ENCODE data around the gene DIS3L2. TPM values are rescaled to one million over a fixed set of nuclear protein-coding genes. Genes with fewer than 3 reads are reported as not detected.

Gene DIS3L2
- total and polyA plus RNA-seq, 12 donors: 20.0 to 54.7 (median 30.5) TPM

DNA sequence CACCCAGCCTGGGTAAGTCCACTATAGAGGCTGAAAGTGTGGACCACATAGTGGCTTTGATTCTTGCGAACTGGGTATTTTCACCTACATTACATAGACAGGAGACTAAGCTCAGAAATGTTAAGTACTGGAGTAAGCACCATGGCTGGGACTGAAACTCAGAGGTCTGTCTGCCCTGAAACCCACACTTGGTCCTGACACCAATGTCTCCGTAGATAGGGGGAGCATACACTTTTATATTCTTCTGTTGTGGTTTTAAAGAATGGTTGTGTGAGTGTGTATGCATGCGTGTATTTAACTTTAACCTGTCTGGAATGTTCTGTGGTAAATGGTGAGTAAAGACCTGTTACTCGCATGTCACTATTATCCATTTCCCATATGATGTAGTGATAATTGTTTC lies 25.0 kb upstream of the DIS3L2 start:
- no peaks in the 10 kb centered on the region for H3K4me1 ChIP-seq (replicated peaks in 1 of 2)
- intact Hi-C loops (cut with DNase I): no loop called here
- no peaks in the 10 kb centered on the region for H3K27me3 ChIP-seq
- no peaks in the 10 kb centered on the region for H3K36me3 ChIP-seq (replicated peaks in 1 of 2)
- H3K4me3 ChIP-seq: no peak overlapping the region
- TF ChIP-seq, protein P1, sequence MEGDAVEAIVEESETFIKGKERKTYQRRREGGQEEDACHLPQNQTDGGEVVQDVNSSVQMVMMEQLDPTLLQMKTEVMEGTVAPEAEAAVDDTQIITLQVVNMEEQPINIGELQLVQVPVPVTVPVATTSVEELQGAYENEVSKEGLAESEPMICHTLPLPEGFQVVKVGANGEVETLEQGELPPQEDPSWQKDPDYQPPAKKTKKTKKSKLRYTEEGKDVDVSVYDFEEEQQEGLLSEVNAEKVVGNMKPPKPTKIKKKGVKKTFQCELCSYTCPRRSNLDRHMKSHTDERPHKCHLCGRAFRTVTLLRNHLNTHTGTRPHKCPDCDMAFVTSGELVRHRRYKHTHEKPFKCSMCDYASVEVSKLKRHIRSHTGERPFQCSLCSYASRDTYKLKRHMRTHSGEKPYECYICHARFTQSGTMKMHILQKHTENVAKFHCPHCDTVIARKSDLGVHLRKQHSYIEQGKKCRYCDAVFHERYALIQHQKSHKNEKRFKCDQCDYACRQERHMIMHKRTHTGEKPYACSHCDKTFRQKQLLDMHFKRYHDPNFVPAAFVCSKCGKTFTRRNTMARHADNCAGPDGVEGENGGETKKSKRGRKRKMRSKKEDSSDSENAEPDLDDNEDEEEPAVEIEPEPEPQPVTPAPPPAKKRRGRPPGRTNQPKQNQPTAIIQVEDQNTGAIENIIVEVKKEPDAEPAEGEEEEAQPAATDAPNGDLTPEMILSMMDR (IDR thresholded peaks at IDR 0.05): no peak
- TF ChIP-seq POLR2A (IDR thresholded peaks at IDR 0.05): no peak
- no peak for DNase-seq
- H3K9me3 ChIP-seq (replicated peaks in 1 of 3): no peaks in the 10 kb centered on the region
- 78 to 92% (median 87%) methylated on average over 4 of the region's 4 CpGs for WGBS, 4 donors
- H3K27ac ChIP-seq: no peak overlapping the region

DNA sequence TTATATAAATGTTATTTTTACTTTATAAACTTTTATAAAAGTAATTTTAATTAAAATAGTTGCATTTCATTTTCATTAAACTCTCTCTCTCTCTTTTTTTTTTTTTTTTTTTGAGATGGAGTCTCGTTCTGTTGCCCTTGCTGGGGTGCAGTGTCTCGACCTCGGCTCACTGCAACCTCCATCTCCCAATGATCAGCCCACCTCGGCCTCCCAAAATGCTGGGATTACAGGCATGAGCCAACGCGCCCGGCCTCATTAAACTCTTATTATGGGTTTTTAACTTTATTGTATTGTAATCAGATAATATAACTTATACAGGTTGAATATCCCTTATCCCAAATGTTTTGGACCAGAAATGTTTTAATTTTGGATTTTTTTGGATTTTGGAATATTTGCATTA lies 24.5 kb upstream of the DIS3L2 start:
- Histone ChIP-seq H3K9me3 (replicated peaks in 1 of 3) (no peaks in the 10 kb centered on the region), H3K27ac (no peak overlapping the region), H3K4me3 (no peak overlapping the region), H3K36me3 (replicated peaks in 1 of 2) (no peaks in the 10 kb centered on the region), H3K4me1 (replicated peaks in 1 of 2) (no peaks in the 10 kb centered on the region), H3K27me3 (no peaks in the 10 kb centered on the region)
- no peak for TF ChIP-seq POLR2A (IDR thresholded peaks at IDR 0.05)
- TF ChIP-seq, protein P1 (IDR thresholded peaks at IDR 0.05): no peak
- intact Hi-C loops (cut with DNase I): no loop called here
- WGBS, 4 donors: 88 to 95% (median 92%) methylated on average over 7 of the region's 7 CpGs
- DNase-seq: no peak

DNA sequence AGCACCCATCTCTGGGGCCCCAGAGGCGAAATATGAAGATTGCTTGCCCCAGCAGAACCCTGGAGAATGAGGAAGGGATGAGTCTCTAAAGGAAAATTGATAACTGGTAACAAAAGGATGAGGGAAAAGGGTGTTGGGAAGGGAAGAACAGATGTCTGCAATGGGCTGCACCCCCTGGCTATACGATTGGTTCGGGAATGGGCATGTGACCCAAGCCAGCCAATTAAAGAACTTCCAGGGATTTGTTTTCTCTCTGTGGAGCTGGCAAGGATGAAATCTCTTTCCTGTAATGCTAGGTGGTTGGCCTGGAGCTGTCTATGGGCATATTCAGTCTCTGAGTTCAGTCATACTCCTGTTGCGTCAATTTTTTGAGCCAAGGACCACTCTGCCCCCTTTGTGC lies 22.5 kb upstream of the DIS3L2 start:
- TF ChIP-seq, protein P1 (IDR thresholded peaks at IDR 0.05): no peak
- TF ChIP-seq POLR2A (IDR thresholded peaks at IDR 0.05): no peak
- Histone ChIP-seq H3K4me3 (no peak overlapping the region), H3K27ac (no peak overlapping the region), H3K27me3 (no peaks in the 10 kb centered on the region), H3K36me3 (replicated peaks in 1 of 2) (no peaks in the 10 kb centered on the region), H3K9me3 (replicated peaks in 1 of 3) (no peaks in the 10 kb centered on the region), H3K4me1 (replicated peaks in 1 of 2) (no peaks in the 10 kb centered on the region)
- 91 to 97% (median 95%) methylated on average over 4 of the region's 4 CpGs for WGBS, 4 donors
- DNase-seq: no peak
- intact Hi-C loops (cut with DNase I): no loop called here

DNA sequence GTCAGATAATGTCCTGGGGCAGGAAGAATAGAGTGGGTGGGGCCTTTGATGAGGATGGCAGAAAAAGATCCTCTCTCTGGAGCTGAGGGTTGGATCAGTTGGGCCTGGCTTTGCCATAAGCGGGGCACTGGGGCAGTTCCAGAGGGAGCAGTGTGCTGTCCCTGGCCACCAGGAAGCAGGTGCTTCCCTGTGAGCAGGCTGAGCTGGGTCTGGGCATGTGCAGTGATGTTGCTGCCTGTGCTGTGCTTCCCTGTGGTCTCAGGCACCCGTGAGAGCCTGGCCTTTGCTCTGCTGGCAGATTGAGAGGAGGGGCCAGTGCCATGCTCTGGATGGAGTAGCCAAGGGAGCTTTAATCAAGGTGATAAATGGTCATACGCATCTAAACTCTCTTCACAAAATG lies 20.7 kb upstream of the DIS3L2 start:
- TF ChIP-seq, protein P1 (IDR thresholded peaks at IDR 0.05): no peak
- no peak for TF ChIP-seq POLR2A (IDR thresholded peaks at IDR 0.05)
- WGBS, 4 donors: 53 to 70% (median 64%) methylated on average over 3 of the region's 3 CpGs

More for the DNA sequence above, 20.7 kb upstream of the DIS3L2 start:
- no peak for DNase-seq
- no peak overlapping the region for H3K27ac ChIP-seq
- no peaks in the 10 kb centered on the region for H3K9me3 ChIP-seq (replicated peaks in 1 of 3)
- intact Hi-C loops (cut with DNase I): no loop called here
- H3K4me3 ChIP-seq: no peak overlapping the region
- H3K36me3 ChIP-seq (replicated peaks in 1 of 2): no peaks in the 10 kb centered on the region
- no peaks in the 10 kb centered on the region for H3K4me1 ChIP-seq (replicated peaks in 1 of 2)
- no peaks in the 10 kb centered on the region for H3K27me3 ChIP-seq
